Heart left ventricle (tissue), 13 donors: ENCODE results near the gene TPRG1L.

Experiments
- CTCF ChIP-seq, 12 donors: fragments of 200-600 bp; sonication (generic) in 4 of 12; IDR thresholded peaks; one replicate each; pipeline versions ENCODE4 v1.5.0 to v1.8.0; 2018 to 2022; ENCODE audit warnings: antibody characterized with exemption in 12 of 12, mild to moderate bottlenecking in 5 of 12
- POLR2A ChIP-seq, 2 donors: fragments of 450-650 bp; IDR thresholded peaks; one replicate each; pipeline ENCODE4 v1.6.1; 2017; ENCODE audit warnings: antibody characterized with exemption in 2 of 2, mild to moderate bottlenecking in 2 of 2, moderate library complexity in 2 of 2
- donor health status: ischemic (EF 13 %, LVEDD 7.1; RV severe dilation, severe dysfunction).
- donor health status: DM: no; HTN: yes; CAD: no.
- donor health status: DM: no; HTN: no; CAD: no.
- donor health status: ischemic (EF 25% LVEDD 6.9; RV normal size, moderate dysfunction).
- donor health status: ischemic (EF 25% LVEDD 5.7; RV mildly dilated, moderate dysfunction).
- donor health status: ischemic (EF 35%, LVEDD 5.7; RV mildly dilated, moderate dysfunction).
- donor health status: nonischemic (EF 11% LVEDD 7.7; RV severe dilation, severe dysfunction).
- donor health status: DM: yes; HTN: yes; CAD: no.
- donor health status: PGD.
- donor health status: ischemic (EF 29% LVEDD 5.4; RV normal size, mild dysfunction).
- donor health status: nonischemic (EF 23%, LVEDD 6.1; RV moderate dilation, normal function).

GRCh38 chr1:3657578-3658230 lies 32.9 kb downstream of the TPRG1L start:
- TF ChIP-seq CTCF (IDR thresholded peaks at IDR 0.05), result no peak
- no peak for TF ChIP-seq POLR2A (IDR thresholded peaks at IDR 0.05)
